Muscle layer of colon (tissue), 2 donors: Measurements from ENCODE around the gene C10orf95.
A peak's percentile ranks its signal among the peaks of the same experiment; 100 is the strongest.
"Not testable (repeated sequence)": the region's sequence is repeated elsewhere in the genome, so short reads cannot be mapped to it uniquely, and the experiment has no call there.

Source experiments
- H3K27ac ChIP-seq: one replicate; pipeline ENCODE4 v1.7.0; 2013; ENCODE audit warnings: low read depth, mild to moderate bottlenecking, low read length, moderate library complexity
- H3K27me3 ChIP-seq, 2 donors: one replicate each; pipeline ENCODE4 v1.7.0; 2013; ENCODE audit warnings: low read length in 2 of 2, mild to moderate bottlenecking in 2 of 2; ENCODE audit not compliant: insufficient read depth in 2 of 2, control insufficient read depth in 1 of 2
- H3K36me3 ChIP-seq: one replicate; pipeline ENCODE4 v1.7.0; 2013; ENCODE audit warnings: mild to moderate bottlenecking, low read length; ENCODE audit not compliant: insufficient read depth
- H3K4me1 ChIP-seq: one replicate; pipeline ENCODE4 v1.7.0; 2013; ENCODE audit warnings: mild to moderate bottlenecking, low read length; ENCODE audit not compliant: insufficient read depth
- H3K4me3 ChIP-seq, 2 donors: one replicate each; pipeline ENCODE4 v1.7.0; 2013; ENCODE audit warnings: low read length in 2 of 2, low read depth in 1 of 2, mild to moderate bottlenecking in 1 of 2, moderate library complexity in 1 of 2
- H3K9ac ChIP-seq: one replicate; pipeline ENCODE4 v1.7.0; 2013; ENCODE audit warnings: low read length
- H3K9me3 ChIP-seq: one replicate; pipeline ENCODE4 v1.7.0; 2013; ENCODE audit warnings: mild to moderate bottlenecking, low read length
- donor health status: abdominal sarcoma.
- donor health status: Adenocarcinoma of cecum.

Gene C10orf95, protein sequence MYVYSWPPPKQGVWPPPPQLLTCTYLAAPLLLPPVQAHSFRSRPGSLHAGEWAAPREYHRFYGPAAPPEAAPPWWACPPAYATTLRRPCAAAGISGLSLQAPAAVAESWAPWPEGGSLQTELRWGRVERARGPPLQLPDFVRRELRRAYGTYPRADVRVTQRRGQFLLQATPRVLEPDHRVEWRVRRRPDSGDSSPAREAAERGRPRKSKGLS

GRCh38 chr10:102451105-102451969 is at the start of gene C10orf95:
Gene C10orf95, minus strand, starts transcription at chr10:102451543. Its CDS starts 450 bp downstream, at chr10:102451093.
- Histone ChIP-seq H3K9me3 (no peaks in the 10 kb centered on the region), H3K27ac (peak within 1 kb of the TSS; percentile 80), H3K4me1 (peaks cover 9% of the 10 kb centered on the region), H3K36me3 (peaks cover 4% of the 10 kb centered on the region), H3K4me3 (peak within 1 kb of the TSS; percentile 77 to 94), H3K27me3 (no peaks in the 10 kb centered on the region), H3K9ac (no peak within 1 kb of the TSS)

DNA sequence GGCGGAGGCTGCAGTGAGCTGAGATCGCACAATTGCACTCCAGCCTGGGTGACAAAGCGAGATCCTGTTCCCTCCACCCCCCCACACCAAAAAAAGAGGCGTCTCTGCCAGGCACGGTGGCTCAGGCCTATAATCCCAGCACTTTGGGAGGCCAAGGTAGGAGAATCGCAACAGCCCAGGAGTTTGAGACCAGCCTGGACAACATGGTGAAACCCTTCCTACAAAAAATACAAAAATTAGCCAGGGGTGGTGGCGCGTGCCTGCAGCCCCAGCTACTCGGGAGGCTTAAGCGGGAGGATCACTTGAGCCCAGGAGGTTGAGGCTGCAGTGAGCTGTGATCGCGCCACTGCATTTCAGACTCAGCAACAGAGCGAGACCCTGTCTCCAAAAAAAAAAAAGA is 49.3 kb upstream of the C10orf95 start:
- H3K9me3 ChIP-seq, H3K36me3 ChIP-seq, H3K27me3 ChIP-seq: not testable (repeated sequence)
- Histone ChIP-seq H3K27ac (peak overlapping the region; percentile 45), H3K9ac (peak overlapping the region; percentile 65), H3K4me1 (peaks cover 34% of the 10 kb centered on the region), H3K4me3 (peak overlapping the region in 1 of 2 donors; percentile 100)

DNA sequence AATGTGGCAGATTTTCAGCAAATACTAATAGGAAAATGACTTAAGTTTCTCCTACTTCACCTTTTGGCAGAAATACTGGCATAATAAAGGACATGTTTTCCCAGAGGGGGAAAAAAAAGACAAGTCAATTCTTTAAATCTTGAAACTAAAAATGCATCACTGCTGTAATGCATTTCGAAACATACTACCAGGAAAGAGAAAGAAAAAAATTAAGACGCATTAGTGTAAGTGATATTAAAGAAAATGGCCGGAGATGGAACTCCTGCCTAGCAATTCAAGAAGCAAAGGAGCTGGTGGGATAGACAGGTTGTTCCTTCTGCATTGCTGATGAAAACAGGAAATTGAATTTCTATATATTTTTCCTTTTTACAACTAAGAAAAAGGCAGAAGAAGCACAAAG is 48.0 kb upstream of the C10orf95 start:
- H3K4me3 ChIP-seq: no peak overlapping the region
- H3K9me3 ChIP-seq: no peaks in the 10 kb centered on the region
- H3K36me3 ChIP-seq: no peaks in the 10 kb centered on the region
- H3K27me3 ChIP-seq: no peaks in the 10 kb centered on the region
- H3K4me1 ChIP-seq: peaks cover 28% of the 10 kb centered on the region
- H3K9ac ChIP-seq: no peak overlapping the region
- no peak overlapping the region for H3K27ac ChIP-seq

DNA sequence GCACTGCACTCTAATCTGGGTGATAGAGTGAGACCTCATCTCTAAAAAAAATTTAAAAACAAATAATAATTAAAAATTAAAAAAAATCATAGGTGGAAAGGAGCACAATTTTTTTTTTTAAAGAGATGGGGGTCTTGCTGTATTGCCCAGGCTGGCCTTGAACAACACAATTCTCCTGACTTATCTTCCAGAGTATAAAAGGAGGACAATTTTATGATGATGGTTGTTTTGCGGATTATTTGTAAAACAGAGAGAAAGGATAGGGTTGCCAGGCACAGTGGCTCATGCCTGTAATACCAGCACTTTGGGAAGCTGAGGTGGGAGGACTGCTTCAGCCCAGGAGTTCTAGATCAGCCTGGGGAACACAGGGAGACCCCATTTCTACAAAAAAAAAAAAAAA is 46.2 kb upstream of the C10orf95 start:
- Histone ChIP-seq H3K9me3 (no peaks in the 10 kb centered on the region), H3K27ac (no peak overlapping the region), H3K36me3 (peaks cover under 1% of the 10 kb centered on the region), H3K27me3 (no peaks in the 10 kb centered on the region), H3K4me1 (peaks cover 35% of the 10 kb centered on the region), H3K4me3 (no peak overlapping the region), H3K9ac (no peak overlapping the region)

- Histone ChIP-seq H3K4me1 (peaks cover 28% of the 10 kb centered on the region), H3K36me3 (peaks cover 12% of the 10 kb centered on the region), H3K27ac (peak overlapping the region; percentile 47), H3K9ac (peak overlapping the region; percentile 41), H3K27me3 (no peaks in the 10 kb centered on the region), H3K4me3 (no peak overlapping the region), H3K9me3 (no peaks in the 10 kb centered on the region)
These were observed 42.4 kb upstream of the C10orf95 start for GRCh38 chr10:102493771-102494170.

DNA sequence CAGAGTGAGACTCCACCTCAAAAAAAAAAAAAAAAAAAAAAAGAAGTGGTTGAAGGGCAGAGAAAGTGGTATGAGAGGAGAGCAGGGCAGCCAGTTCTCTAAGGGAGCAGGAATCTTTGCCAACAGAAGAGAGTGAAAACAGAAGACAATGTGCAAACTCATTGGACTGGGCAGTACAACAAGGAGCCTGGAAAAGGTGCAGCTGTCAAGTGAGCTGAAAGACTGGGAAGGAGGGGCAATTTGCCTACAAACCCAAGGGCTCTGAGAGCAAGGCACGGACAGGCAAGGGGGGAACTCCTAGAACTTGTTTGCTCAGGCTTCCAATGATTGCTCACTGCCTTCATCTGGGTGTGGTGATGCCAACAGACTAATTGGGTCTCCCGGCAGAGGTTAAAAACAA is 41.6 kb upstream of the C10orf95 start:
- Histone ChIP-seq H3K4me1 (peaks cover 21% of the 10 kb centered on the region), H3K9ac (peak overlapping the region; percentile 41), H3K9me3 (no peaks in the 10 kb centered on the region), H3K27me3 (no peaks in the 10 kb centered on the region), H3K36me3 (peaks cover 20% of the 10 kb centered on the region), H3K4me3 (no peak overlapping the region), H3K27ac (peak overlapping the region; percentile 47)

DNA sequence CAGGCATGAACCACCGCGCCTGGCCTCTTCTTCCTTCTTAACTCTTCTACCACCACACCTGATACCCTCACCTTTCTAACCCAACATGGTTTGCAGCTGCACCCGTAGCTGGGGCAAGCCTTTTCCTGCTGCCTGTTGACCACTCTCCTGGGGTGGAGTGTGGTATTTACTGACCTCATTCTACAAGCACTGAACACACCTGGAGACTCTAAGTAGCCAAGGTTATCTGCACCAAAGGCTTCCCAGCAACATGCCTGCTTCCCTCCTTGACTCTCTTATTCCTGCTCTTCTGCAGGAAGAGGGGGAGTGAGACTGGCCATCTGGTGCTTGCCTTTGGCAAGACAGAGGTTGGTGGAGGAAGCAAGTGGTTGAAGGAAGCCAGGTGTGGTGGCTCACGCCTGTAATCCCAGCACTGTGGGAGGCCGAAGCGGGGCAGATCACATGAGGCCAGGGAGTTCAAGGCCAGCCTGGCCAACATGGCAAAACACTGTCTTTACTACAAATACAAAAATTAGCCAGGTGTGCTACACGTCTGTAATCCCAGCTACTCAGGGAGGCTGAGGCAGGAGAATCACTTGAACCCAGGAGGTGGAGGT is 41.1 kb upstream of the C10orf95 start:
- H3K9ac ChIP-seq: no peak overlapping the region
- peak overlapping the region; percentile 47 for H3K27ac ChIP-seq
- no peak overlapping the region for H3K4me3 ChIP-seq
- H3K4me1 ChIP-seq: peaks cover 21% of the 10 kb centered on the region
- no peaks in the 10 kb centered on the region for H3K27me3 ChIP-seq
- H3K9me3 ChIP-seq: no peaks in the 10 kb centered on the region
- peaks cover 25% of the 10 kb centered on the region for H3K36me3 ChIP-seq

- Histone ChIP-seq H3K9ac (no peak overlapping the region), H3K27me3 (no peaks in the 10 kb centered on the region), H3K4me3 (no peak overlapping the region), H3K9me3 (no peaks in the 10 kb centered on the region), H3K4me1 (peaks cover 21% of the 10 kb centered on the region), H3K36me3 (peaks cover 37% of the 10 kb centered on the region), H3K27ac (no peak overlapping the region)
These were observed 39.8 kb upstream of the C10orf95 start for GRCh38 chr10:102491136-102491535.

GRCh38 chr10:102485093-102485784 is 33.9 kb upstream of the C10orf95 start:
- Histone ChIP-seq H3K4me1 (no peaks in the 10 kb centered on the region), H3K4me3 (no peak overlapping the region), H3K27me3 (no peaks in the 10 kb centered on the region), H3K9ac (no peak overlapping the region), H3K27ac (no peak overlapping the region), H3K9me3 (no peaks in the 10 kb centered on the region), H3K36me3 (peaks cover 92% of the 10 kb centered on the region)

DNA sequence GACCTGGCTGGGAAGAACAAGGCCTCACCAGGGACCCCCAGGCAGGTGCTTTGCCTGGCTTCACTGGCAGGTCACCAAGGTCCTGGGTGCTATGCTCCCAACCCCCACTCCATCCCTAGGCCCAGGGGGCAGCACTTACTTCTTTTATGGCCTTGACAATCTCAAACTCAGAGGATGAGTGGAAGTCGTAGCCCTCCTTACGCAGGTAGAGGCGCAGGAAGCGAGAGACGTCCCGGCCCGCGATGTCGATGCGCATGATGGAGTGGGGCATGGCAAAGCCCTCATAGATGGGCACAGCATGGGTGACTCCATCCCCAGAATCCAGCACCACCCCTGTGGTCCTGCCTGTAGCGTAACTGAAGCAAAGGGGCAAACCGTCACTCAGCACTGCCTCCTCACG is 32.7 kb upstream of the C10orf95 start:
- peaks cover 99% of the 10 kb centered on the region for H3K36me3 ChIP-seq
- no peaks in the 10 kb centered on the region for H3K4me1 ChIP-seq
- H3K27me3 ChIP-seq: no peaks in the 10 kb centered on the region
- no peak overlapping the region for H3K4me3 ChIP-seq
- no peak overlapping the region for H3K9ac ChIP-seq
- no peak overlapping the region for H3K27ac ChIP-seq
- H3K9me3 ChIP-seq: no peaks in the 10 kb centered on the region

DNA sequence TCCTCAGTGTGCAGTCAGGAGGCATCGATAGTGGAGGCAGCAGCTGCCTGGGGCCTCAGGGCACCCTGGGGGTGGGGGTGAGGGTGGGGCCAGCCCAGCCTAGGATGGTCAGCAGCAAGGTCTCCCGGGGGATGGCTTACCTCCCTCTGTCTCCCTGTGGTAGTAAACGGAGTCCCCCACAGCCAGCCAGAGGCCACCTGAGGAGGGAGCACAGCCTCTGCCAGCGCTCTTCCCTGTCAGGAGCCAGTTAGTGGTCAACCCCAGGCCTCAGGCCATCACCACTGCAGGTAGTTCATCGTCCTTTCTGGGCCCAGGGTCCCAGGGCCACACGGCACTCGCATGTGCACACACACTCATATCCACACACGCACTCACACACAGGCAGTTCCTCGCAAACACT is 29.1 kb upstream of the C10orf95 start:
- H3K9ac ChIP-seq: no peak overlapping the region
- H3K4me1 ChIP-seq: no peaks in the 10 kb centered on the region
- H3K27ac ChIP-seq: no peak overlapping the region
- H3K9me3 ChIP-seq: no peaks in the 10 kb centered on the region
- H3K36me3 ChIP-seq: peaks cover 65% of the 10 kb centered on the region
- H3K27me3 ChIP-seq: no peaks in the 10 kb centered on the region
- H3K4me3 ChIP-seq: no peak overlapping the region
